ES-I3 (cell line): ENCODE data around the gene MTHFD2.

ENCODE experiments used
- H3K36me3 ChIP-seq: 2 replicates; pipeline ENCODE4 v1.6.1; 2013; ENCODE audit warnings: mild to moderate bottlenecking, low read length, control low read depth, moderate library complexity; ENCODE audit not compliant: insufficient read depth
- H3K4me1 ChIP-seq: 2 replicates; pipeline ENCODE4 v1.6.1; 2013; ENCODE audit warnings: mild to moderate bottlenecking, control low read depth, low read length; ENCODE audit not compliant: insufficient read depth
- H3K9ac ChIP-seq: 2 replicates; pipeline ENCODE4 v1.6.1; 2013; ENCODE audit warnings: low read depth, mild to moderate bottlenecking, low read length, moderate library complexity
- H3K9me3 ChIP-seq: 2 replicates; pipeline ENCODE4 v1.6.1; 2013; ENCODE audit warnings: mild to moderate bottlenecking, low read length, moderate library complexity; ENCODE audit not compliant: control insufficient read depth, insufficient read depth

MTHFD2 gene

GRCh38 chr2:74253306-74253970, 55.0 kb downstream of the MTHFD2 start:
- Histone ChIP-seq H3K9me3 (no peaks in the 10 kb centered on the region), H3K4me1 (no peaks in the 10 kb centered on the region), H3K9ac (no peak overlapping the region), H3K36me3 (no peaks in the 10 kb centered on the region)

- H3K36me3 ChIP-seq: no peaks in the 10 kb centered on the region
- no peaks in the 10 kb centered on the region for H3K9me3 ChIP-seq
- H3K4me1 ChIP-seq: no peaks in the 10 kb centered on the region
- H3K9ac ChIP-seq: no peak overlapping the region
Observed at GRCh38 chr2:74253971-74254310, 55.5 kb downstream of the MTHFD2 start.

GRCh38 chr2:74255660-74256213, 57.3 kb downstream of the MTHFD2 start:
- H3K36me3 ChIP-seq: no peaks in the 10 kb centered on the region
- no peak overlapping the region for H3K9ac ChIP-seq
- no peaks in the 10 kb centered on the region for H3K4me1 ChIP-seq
- H3K9me3 ChIP-seq: no peaks in the 10 kb centered on the region

DNA sequence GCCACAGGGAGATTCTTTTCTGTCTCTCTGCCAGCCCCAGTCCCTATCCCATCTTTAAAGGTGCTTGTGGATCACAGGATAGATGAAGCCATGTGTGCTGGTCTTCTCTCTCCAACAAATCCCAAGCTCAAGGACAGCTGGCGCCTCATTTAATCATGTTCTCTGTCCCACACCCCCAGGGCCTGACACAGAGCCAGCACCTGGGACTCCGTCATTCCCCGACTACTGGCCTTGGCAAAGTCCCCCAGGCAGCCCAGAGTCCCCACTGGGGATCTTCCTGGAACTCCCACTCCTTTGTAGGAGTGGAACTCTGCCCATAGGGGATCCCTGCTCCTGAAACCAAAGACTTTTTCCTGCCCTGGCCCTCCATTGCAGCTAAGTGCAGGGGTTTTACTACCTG, 60.8 kb downstream of the MTHFD2 start:
- Histone ChIP-seq H3K36me3 (no peaks in the 10 kb centered on the region), H3K4me1 (peaks cover 4% of the 10 kb centered on the region; the same call in 1 of the 2 replicates), H3K9me3 (no peaks in the 10 kb centered on the region), H3K9ac (no peak overlapping the region)

GRCh38 chr2:74259733-74260132, 61.3 kb downstream of the MTHFD2 start:
- H3K4me1 ChIP-seq: peaks cover 4% of the 10 kb centered on the region; the same call in 1 of the 2 replicates
- H3K9me3 ChIP-seq: no peaks in the 10 kb centered on the region
- no peaks in the 10 kb centered on the region for H3K36me3 ChIP-seq
- no peak overlapping the region for H3K9ac ChIP-seq

DNA sequence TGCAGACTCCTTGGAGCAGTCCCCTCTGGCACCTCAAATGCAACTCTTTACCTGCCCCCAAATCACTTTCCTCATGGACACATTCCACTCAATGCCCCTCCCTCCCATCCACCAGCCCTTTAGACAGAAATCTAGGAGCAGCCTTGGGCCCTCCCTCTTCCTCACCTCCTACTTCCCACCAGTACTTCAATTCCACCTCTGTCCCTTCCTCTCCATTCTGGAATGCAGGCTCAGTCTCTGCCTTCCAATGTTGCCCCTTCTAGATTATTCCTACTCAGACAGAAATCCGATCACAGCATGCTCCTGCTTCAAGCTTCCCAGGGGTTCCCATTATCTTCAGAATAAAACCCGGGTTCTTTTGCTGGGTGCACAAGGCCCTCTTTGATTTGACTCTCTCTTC, 62.1 kb downstream of the MTHFD2 start:
- H3K4me1 ChIP-seq: peaks cover 4% of the 10 kb centered on the region; the same call in 1 of the 2 replicates
- no peaks in the 10 kb centered on the region for H3K9me3 ChIP-seq
- H3K36me3 ChIP-seq: no peaks in the 10 kb centered on the region
- H3K9ac ChIP-seq: no peak overlapping the region

- no peak overlapping the region for H3K9ac ChIP-seq
- H3K9me3 ChIP-seq: no peaks in the 10 kb centered on the region
- peaks cover 4% of the 10 kb centered on the region; the same call in 1 of the 2 replicates for H3K4me1 ChIP-seq
- no peaks in the 10 kb centered on the region for H3K36me3 ChIP-seq
Observed at GRCh38 chr2:74261204-74261864, 62.9 kb downstream of the MTHFD2 start.

DNA sequence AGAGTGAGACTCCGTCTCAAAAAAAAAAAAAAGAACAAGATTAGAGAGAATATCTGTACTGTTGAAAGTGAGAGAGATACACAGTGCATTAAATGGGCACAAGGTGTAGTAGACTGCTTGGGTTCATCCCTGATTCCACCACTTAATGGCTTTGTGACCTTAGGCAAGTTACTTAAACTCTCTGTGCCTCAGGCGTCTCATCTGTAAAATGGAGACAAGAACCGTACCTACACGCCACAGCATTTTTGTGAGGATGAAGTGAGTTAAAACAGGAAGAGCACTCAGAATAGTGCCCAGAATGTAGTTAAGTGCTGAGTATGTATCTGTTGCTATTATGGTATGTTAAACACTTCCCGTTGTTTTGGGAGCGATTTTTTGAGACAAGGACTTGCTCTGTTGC, 64.3 kb downstream of the MTHFD2 start:
- H3K36me3 ChIP-seq: no peaks in the 10 kb centered on the region
- no peak overlapping the region for H3K9ac ChIP-seq
- peaks cover 4% of the 10 kb centered on the region; the same call in 1 of the 2 replicates for H3K4me1 ChIP-seq
- no peaks in the 10 kb centered on the region for H3K9me3 ChIP-seq

DNA sequence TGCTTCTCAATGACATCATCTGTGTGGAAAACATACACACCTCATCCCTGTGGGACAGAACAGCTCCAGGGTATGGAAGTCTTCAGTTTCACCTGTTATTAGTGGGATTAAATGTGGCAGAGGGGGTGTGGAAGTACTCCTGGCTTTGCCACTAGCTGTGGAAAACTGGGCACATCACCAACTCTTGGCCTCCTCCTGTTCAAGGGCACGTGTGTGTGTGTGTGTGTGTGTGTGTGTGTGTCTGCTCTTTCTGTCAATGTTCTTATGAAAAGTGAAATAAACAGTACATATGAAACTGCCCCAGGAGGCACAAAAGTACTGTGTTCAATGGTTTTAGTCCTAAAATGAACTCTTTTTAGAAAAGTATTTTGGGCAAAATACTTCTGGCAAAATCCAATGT, 65.9 kb downstream of the MTHFD2 start:
- peaks cover 4% of the 10 kb centered on the region; the same call in 1 of the 2 replicates for H3K4me1 ChIP-seq
- H3K9me3 ChIP-seq: no peaks in the 10 kb centered on the region
- no peaks in the 10 kb centered on the region for H3K36me3 ChIP-seq
- H3K9ac ChIP-seq: no peak overlapping the region

GRCh38 chr2:74267068-74267467, 68.7 kb downstream of the MTHFD2 start:
- Histone ChIP-seq H3K4me1 (no peaks in the 10 kb centered on the region), H3K9me3 (no peaks in the 10 kb centered on the region), H3K36me3 (no peaks in the 10 kb centered on the region), H3K9ac (no peak overlapping the region)
